ENCODE data around the gene KCNIP4. TPM values are rescaled to one million over a fixed set of nuclear protein-coding genes. Genes with fewer than 3 reads are reported as not detected.

KCNIP4 gene
- total and polyA plus RNA-seq, 7 donors = 0.03 TPM; not detected in 6

- H3K27me3 ChIP-seq (ENCODE audit: insufficient read depth in 3 of 3, low read length in 2 of 3) = peaks cover 0 to 2% (median 0%) of the 10 kb centered on the region in 3 donors
- 29 to 47% (median 30%) methylated on average over 4 of the region's 4 CpGs for WGBS, 3 donors
- H3K27ac ChIP-seq = no peak overlapping the region
- no peaks in the 10 kb centered on the region for H3K9me3 ChIP-seq
- no peak for TF ChIP-seq CTCF (IDR thresholded peaks at IDR 0.05)
- H3K4me3 ChIP-seq = no peak overlapping the region
- intact Hi-C loops (cut with DNase I) = no loop called here
- DNase-seq (no peak), ATAC-seq (no peak)
- no peaks in the 10 kb centered on the region for H3K36me3 ChIP-seq (ENCODE audit: insufficient read depth in 1 of 2, low read depth in 1 of 2)
- H3K4me1 ChIP-seq = no peaks in the 10 kb centered on the region
Observed at GRCh38 chr4:21695141-21695540, 253.4 kb downstream of the KCNIP4 start.

- H3K4me1 ChIP-seq = no peaks in the 10 kb centered on the region
- intact Hi-C loops (cut with DNase I) = no loop called here
- WGBS, 3 donors = 17 to 29% (median 25%) methylated on average over 1 of the region's 1 CpG
- no peak overlapping the region for H3K4me3 ChIP-seq
- no peaks in the 10 kb centered on the region for H3K9me3 ChIP-seq
- ATAC-seq (no peak), DNase-seq (no peak)
- H3K27me3 ChIP-seq (ENCODE audit: insufficient read depth in 3 of 3, low read length in 2 of 3) = no peaks in the 10 kb centered on the region
- no peaks in the 10 kb centered on the region for H3K36me3 ChIP-seq (ENCODE audit: insufficient read depth in 1 of 2, low read depth in 1 of 2)
- H3K27ac ChIP-seq = no peak overlapping the region
- no peak for TF ChIP-seq CTCF (IDR thresholded peaks at IDR 0.05)
Observed at GRCh38 chr4:21692241-21692640, 256.3 kb downstream of the KCNIP4 start.

GRCh38 chr4:21688596-21689265, 259.8 kb downstream of the KCNIP4 start:
- Histone ChIP-seq H3K36me3 (ENCODE audit: insufficient read depth in 1 of 2, low read depth in 1 of 2) (no peaks in the 10 kb centered on the region), H3K27ac (no peak overlapping the region), H3K4me1 (no peaks in the 10 kb centered on the region), H3K27me3 (ENCODE audit: insufficient read depth in 3 of 3, low read length in 2 of 3) (no peaks in the 10 kb centered on the region), H3K9me3 (no peaks in the 10 kb centered on the region), H3K4me3 (no peak overlapping the region)
- DNase-seq = no peak
- intact Hi-C loops (cut with DNase I) = no loop called here
- 10 to 17% (median 10%) methylated on average over 3 of the region's 3 CpGs for WGBS, 3 donors
- TF ChIP-seq CTCF (IDR thresholded peaks at IDR 0.05) = no peak
- no peak for ATAC-seq

- Histone ChIP-seq H3K9me3 (no peaks in the 10 kb centered on the region), H3K27ac (no peak overlapping the region), H3K4me3 (no peak overlapping the region), H3K36me3 (ENCODE audit: insufficient read depth in 1 of 2, low read depth in 1 of 2) (no peaks in the 10 kb centered on the region), H3K4me1 (no peaks in the 10 kb centered on the region), H3K27me3 (ENCODE audit: insufficient read depth in 3 of 3, low read length in 2 of 3) (no peaks in the 10 kb centered on the region)
- ATAC-seq (no peak), DNase-seq (no peak)
- WGBS, 3 donors = 95 to 100% (median 95%) methylated on average over 1 of the region's 1 CpG
- intact Hi-C loops (cut with DNase I) = no loop called here
- no peak for TF ChIP-seq CTCF (IDR thresholded peaks at IDR 0.05)
Observed at GRCh38 chr4:21685911-21686310, 262.7 kb downstream of the KCNIP4 start.

Data from psoas muscle (tissue), 8 donors.